ENCODE data around the gene RUNX2.

DNA sequence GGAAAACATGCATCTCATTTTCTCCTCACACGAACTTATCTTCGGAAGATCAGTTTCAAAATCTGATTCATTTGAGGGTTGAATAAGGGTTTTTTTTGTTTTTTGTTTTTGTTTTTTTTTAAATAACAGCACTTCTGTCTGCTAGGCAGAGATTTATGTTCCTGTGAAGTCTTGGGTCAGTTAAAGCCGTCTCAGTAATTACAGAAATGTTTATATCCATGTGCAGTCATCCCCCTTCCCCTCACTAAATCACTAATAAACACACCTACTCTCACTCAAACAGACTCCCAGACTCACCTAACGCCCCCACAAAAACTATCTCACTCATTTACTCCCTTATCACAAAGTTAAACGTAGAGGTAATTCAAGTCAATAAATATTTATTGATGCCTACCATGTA, 263.8 kb downstream of the RUNX2 start:
- TF ChIP-seq, protein P1, sequence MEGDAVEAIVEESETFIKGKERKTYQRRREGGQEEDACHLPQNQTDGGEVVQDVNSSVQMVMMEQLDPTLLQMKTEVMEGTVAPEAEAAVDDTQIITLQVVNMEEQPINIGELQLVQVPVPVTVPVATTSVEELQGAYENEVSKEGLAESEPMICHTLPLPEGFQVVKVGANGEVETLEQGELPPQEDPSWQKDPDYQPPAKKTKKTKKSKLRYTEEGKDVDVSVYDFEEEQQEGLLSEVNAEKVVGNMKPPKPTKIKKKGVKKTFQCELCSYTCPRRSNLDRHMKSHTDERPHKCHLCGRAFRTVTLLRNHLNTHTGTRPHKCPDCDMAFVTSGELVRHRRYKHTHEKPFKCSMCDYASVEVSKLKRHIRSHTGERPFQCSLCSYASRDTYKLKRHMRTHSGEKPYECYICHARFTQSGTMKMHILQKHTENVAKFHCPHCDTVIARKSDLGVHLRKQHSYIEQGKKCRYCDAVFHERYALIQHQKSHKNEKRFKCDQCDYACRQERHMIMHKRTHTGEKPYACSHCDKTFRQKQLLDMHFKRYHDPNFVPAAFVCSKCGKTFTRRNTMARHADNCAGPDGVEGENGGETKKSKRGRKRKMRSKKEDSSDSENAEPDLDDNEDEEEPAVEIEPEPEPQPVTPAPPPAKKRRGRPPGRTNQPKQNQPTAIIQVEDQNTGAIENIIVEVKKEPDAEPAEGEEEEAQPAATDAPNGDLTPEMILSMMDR (IDR thresholded peaks at IDR 0.05): no peak
- no peak for TF ChIP-seq TCF7L2 (IDR thresholded peaks at IDR 0.05; ENCODE audit: low read depth, low read length)
- no peak for TF ChIP-seq POLR2AphosphoS5 (IDR thresholded peaks at IDR 0.05; ENCODE audit: low read depth, low read length)
- TF ChIP-seq, protein P2, sequence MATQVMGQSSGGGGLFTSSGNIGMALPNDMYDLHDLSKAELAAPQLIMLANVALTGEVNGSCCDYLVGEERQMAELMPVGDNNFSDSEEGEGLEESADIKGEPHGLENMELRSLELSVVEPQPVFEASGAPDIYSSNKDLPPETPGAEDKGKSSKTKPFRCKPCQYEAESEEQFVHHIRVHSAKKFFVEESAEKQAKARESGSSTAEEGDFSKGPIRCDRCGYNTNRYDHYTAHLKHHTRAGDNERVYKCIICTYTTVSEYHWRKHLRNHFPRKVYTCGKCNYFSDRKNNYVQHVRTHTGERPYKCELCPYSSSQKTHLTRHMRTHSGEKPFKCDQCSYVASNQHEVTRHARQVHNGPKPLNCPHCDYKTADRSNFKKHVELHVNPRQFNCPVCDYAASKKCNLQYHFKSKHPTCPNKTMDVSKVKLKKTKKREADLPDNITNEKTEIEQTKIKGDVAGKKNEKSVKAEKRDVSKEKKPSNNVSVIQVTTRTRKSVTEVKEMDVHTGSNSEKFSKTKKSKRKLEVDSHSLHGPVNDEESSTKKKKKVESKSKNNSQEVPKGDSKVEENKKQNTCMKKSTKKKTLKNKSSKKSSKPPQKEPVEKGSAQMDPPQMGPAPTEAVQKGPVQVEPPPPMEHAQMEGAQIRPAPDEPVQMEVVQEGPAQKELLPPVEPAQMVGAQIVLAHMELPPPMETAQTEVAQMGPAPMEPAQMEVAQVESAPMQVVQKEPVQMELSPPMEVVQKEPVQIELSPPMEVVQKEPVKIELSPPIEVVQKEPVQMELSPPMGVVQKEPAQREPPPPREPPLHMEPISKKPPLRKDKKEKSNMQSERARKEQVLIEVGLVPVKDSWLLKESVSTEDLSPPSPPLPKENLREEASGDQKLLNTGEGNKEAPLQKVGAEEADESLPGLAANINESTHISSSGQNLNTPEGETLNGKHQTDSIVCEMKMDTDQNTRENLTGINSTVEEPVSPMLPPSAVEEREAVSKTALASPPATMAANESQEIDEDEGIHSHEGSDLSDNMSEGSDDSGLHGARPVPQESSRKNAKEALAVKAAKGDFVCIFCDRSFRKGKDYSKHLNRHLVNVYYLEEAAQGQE (IDR thresholded peaks at IDR 0.05; ENCODE audit: insufficient read depth in 1 of 2, low read depth in 2 of 2, low read length in 1 of 2): no peak
